PC-9 (cell line): Measurements from ENCODE around the gene LCE1D. TPM values are rescaled to one million over a fixed set of nuclear protein-coding genes. Genes with fewer than 3 reads are reported as not detected.

Source experiments
- BruUV-seq: library from RNA; stranded (reverse); fragments of 400-500 nt; replicated peaks from 2 replicates; lab custom pipeline; 2021; lab: Mats Ljungman, UMichigan
- CTCF ChIA-PET: fragments of 300-600 bp; sonication (Branson Sonifier 250); formaldehyde crosslinking; loops from one replicate; lab custom pipeline; 2022; ENCODE audit warnings: antibody characterized with exemption; lab: Charles Lee
- POLR2A ChIA-PET: fragments of 300-600 bp; sonication (Branson Sonifier 250); formaldehyde crosslinking; loops from one replicate; lab custom pipeline; 2022; ENCODE audit warnings: antibody characterized with exemption; ENCODE audit not compliant: unreplicated experiment; lab: Charles Lee
- DNase-seq, 2 experiments: peaks; one replicate each; pipeline versions ENCODE4 v3.0.0 to v3.0.0-alpha.2; 2015 to 2022; ENCODE audit warnings: mixed read lengths in 1 of 2
- H2AFZ ChIP-seq: fragments of 200-600 bp; sonication (generic); 2 replicates; pipeline ENCODE4 v1.8.1; 2017; ENCODE audit warnings: antibody characterized with exemption
- H3F3A ChIP-seq: fragments of 200-600 bp; sonication (generic); 2 replicates; pipeline ENCODE4 v1.8.1; 2017; ENCODE audit warnings: antibody characterized with exemption, mild to moderate bottlenecking, low read depth; ENCODE audit not compliant: insufficient read depth
- H3K27ac ChIP-seq: fragments of 200-600 bp; sonication (generic); 2 replicates; pipeline ENCODE4 v1.6.1; 2016; ENCODE audit warnings: mixed run types
- H3K27me3 ChIP-seq: fragments of 200-600 bp; sonication (generic); 2 replicates; pipeline ENCODE4 v1.6.1; 2016; ENCODE audit warnings: low read depth, mixed run types; ENCODE audit not compliant: insufficient read depth
- H3K36me3 ChIP-seq: fragments of 200-600 bp; sonication (generic); 2 replicates; pipeline ENCODE4 v1.6.1; 2016; ENCODE audit warnings: low read depth, mixed run types
- H3K4me1 ChIP-seq: fragments of 200-600 bp; sonication (generic); replicated peaks from 2 replicates; pipeline ENCODE4 v1.6.1; 2016; ENCODE audit warnings: mixed run types; ENCODE audit not compliant: insufficient read depth
- H3K4me2 ChIP-seq: fragments of 200-600 bp; sonication (generic); 2 replicates; pipeline ENCODE4 v1.6.1; 2017; ENCODE audit warnings: mixed run types
- H3K4me3 ChIP-seq: fragments of 200-600 bp; sonication (generic); 2 replicates; pipeline ENCODE4 v1.6.1; 2016; ENCODE audit warnings: mixed run types
- H3K79me2 ChIP-seq: fragments of 200-600 bp; sonication (generic); 2 replicates; pipeline ENCODE4 v1.6.1; 2017; ENCODE audit warnings: low read depth, mixed run types
- H3K9me2 ChIP-seq: fragments of 200-600 bp; sonication (generic); 2 replicates; pipeline ENCODE4 v1.8.1; 2017; ENCODE audit warnings: mild to moderate bottlenecking; ENCODE audit not compliant: insufficient read depth
- H3K9me3 ChIP-seq: fragments of 200-600 bp; sonication (generic); 2 replicates; pipeline ENCODE4 v1.8.1; 2016; ENCODE audit warnings: low read depth; ENCODE audit not compliant: insufficient read depth
- H4K20me1 ChIP-seq: fragments of 200-600 bp; sonication (generic); 2 replicates; pipeline ENCODE4 v1.8.1; 2017; ENCODE audit not compliant: insufficient read depth
- EZH2 ChIP-seq: fragments of 200-600 bp; sonication (generic); IDR thresholded peaks from 2 replicates; pipeline ENCODE4 v1.8.0; 2017; ENCODE audit warnings: antibody characterized with exemption, low read depth
- intact Hi-C: fragments of 100-400 bp; cut with micrococcal nuclease; formaldehyde crosslinking; loops from one replicate; pipeline ENCODE4 v1.10.0; 2022; ENCODE audit not compliant: unreplicated experiment
- total RNA-seq: library from RNA; stranded (reverse); gene quantifications from 2 replicates; pipeline ENCODE4 v1.2.3, GENCODE V29; 2021
- TF ChIP-seq, protein P1 (sequence below): fragments of 200-600 bp; sonication (generic); conservative IDR thresholded peaks from 2 replicates; pipeline ENCODE4 v1.6.1; 2017; ENCODE audit warnings: mixed run types, antibody characterized with exemption, mild to moderate bottlenecking, moderate library complexity

Gene LCE1D
- total RNA-seq, 1 experiment from 2014 or later = not detected

DNA sequence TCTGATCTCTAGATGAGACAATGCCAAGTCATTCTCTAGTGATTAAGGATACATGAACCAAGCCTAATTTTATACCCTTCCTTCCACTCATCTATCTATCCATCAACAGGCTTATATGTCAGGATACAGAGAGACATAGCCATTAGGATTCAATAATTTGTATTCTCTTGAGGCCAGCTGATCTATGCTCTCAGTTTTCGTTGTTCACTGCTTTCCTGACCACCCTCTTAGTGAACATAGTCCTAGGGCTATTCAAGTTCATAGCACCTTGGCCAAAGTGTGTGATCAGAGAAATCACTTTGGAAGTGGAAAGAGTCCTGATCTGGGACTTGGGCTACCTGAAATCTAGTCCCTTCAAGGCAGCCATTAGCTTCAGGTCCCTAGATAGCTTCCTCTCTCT, 42.9 kb upstream of the LCE1D start:
- no peaks in the 10 kb centered on the region for H3K9me2 ChIP-seq
- peaks cover 39% of the 10 kb centered on the region for H3K27me3 ChIP-seq
- no peaks in the 10 kb centered on the region for H3F3A ChIP-seq
- BruUV-seq = no TSS peak
- H3K9me3 ChIP-seq = no peaks in the 10 kb centered on the region
- no peaks in the 10 kb centered on the region for H3K79me2 ChIP-seq
- no peaks in the 10 kb centered on the region for H3K36me3 ChIP-seq
- no peak overlapping the region for H3K4me2 ChIP-seq
- no peak overlapping the region for H2AFZ ChIP-seq
- ChIA-PET CTCF (no interaction called here), POLR2A (no interaction called here)
- H4K20me1 ChIP-seq = no peaks in the 10 kb centered on the region
- no peak overlapping the region for H3K27ac ChIP-seq
- intact Hi-C loops = no loop called here
- DNase-seq = no peak
- H3K4me1 ChIP-seq = no peaks in the 10 kb centered on the region
- TF ChIP-seq, protein P1, sequence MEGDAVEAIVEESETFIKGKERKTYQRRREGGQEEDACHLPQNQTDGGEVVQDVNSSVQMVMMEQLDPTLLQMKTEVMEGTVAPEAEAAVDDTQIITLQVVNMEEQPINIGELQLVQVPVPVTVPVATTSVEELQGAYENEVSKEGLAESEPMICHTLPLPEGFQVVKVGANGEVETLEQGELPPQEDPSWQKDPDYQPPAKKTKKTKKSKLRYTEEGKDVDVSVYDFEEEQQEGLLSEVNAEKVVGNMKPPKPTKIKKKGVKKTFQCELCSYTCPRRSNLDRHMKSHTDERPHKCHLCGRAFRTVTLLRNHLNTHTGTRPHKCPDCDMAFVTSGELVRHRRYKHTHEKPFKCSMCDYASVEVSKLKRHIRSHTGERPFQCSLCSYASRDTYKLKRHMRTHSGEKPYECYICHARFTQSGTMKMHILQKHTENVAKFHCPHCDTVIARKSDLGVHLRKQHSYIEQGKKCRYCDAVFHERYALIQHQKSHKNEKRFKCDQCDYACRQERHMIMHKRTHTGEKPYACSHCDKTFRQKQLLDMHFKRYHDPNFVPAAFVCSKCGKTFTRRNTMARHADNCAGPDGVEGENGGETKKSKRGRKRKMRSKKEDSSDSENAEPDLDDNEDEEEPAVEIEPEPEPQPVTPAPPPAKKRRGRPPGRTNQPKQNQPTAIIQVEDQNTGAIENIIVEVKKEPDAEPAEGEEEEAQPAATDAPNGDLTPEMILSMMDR = no peak
- no peak for TF ChIP-seq EZH2
- H3K4me3 ChIP-seq = no peak overlapping the region

DNA sequence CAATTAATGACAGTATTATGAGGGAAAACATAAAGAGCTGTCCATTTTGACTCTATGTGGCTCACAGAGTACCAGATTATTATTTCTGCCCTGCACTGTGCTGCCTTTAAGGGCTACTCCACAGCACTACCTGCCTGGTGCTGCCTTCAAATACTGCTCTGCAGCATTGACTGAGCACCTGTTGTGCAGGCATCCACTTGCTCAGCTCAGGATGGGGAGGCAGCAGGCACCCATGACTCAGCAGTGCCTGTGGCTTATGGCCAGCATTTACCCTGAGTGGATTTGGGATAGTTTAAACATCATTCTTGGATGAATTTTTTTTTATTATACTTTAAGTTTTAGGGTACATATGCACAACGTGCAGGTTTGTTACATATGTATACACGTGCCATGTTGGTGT, 39.6 kb upstream of the LCE1D start:
- Histone ChIP-seq H4K20me1 (no peaks in the 10 kb centered on the region), H3K79me2 (no peaks in the 10 kb centered on the region), H3K27ac (no peak overlapping the region), H3K9me2 (no peaks in the 10 kb centered on the region), H3K27me3 (peaks cover 57% of the 10 kb centered on the region), H3K36me3 (no peaks in the 10 kb centered on the region), H3K4me3 (no peak overlapping the region), H3K4me1 (no peaks in the 10 kb centered on the region), H2AFZ (no peak overlapping the region), H3F3A (no peaks in the 10 kb centered on the region), H3K9me3 (no peaks in the 10 kb centered on the region), H3K4me2 (no peak overlapping the region)
- no peak for TF ChIP-seq EZH2
- TF ChIP-seq, protein P1 = no peak
- ChIA-PET CTCF (no interaction called here), POLR2A (no interaction called here)
- intact Hi-C loops = no loop called here
- no TSS peak for BruUV-seq
- no peak for DNase-seq

DNA sequence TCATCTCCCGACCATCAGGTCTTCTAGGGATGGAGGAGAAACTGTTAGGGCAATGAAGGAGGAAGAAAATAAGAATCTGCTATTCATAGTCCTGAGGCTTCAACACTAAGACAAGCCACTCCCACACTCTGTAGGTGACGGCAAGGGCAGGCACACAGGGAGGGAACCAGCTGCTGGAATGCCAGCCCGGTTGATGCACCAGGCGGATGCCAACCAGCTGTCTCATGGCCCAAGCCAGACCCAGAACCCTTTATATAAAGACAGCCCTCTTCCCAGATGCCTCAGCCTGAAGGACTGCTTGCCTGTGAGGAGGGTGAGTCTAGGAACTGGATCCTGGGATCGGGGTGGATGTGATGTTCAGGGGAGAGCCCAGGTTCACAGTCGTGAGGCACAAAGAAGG, 38.8 kb upstream of the LCE1D start, which contains the start of gene KPRP:
Gene KPRP, plus strand, starts transcription at position 279 of the 400 bp plus-strand sequence. CDS start 1,564 bp downstream, outside the sequence.
- Histone ChIP-seq H3F3A (no peaks in the 10 kb centered on the region), H2AFZ (no peak within 1 kb of the TSS), H3K9me2 (no peaks in the 10 kb centered on the region), H3K27ac (no peak within 1 kb of the TSS), H3K4me3 (no peak within 1 kb of the TSS), H3K4me2 (no peak within 1 kb of the TSS), H4K20me1 (no peaks in the 10 kb centered on the region), H3K79me2 (no peaks in the 10 kb centered on the region), H3K36me3 (no peaks in the 10 kb centered on the region), H3K27me3 (peaks cover 57% of the 10 kb centered on the region), H3K4me1 (no peaks in the 10 kb centered on the region), H3K9me3 (no peaks in the 10 kb centered on the region)
- TF ChIP-seq, protein P1 = no peak
- no peak for TF ChIP-seq EZH2
- intact Hi-C loops = no loop called here
- no peak for DNase-seq
- BruUV-seq = no TSS peak
- ChIA-PET POLR2A (no interaction called here), CTCF (no interaction called here)
